NT2/D1 (cell line): ENCODE measurements around the gene PRKX.
"Not testable (repeated sequence)": the region's sequence is repeated elsewhere in the genome, so short reads cannot be mapped to it uniquely, and the experiment has no call there.

Experiments used
- DNase-seq: peaks from one replicate; pipeline ENCODE4 v3.0.0-alpha.2; 2011; ENCODE audit warnings: low read depth, low spot score
- H3K27me3 ChIP-seq: 2 replicates; pipeline ENCODE4 v1.6.0; 2011; ENCODE audit warnings: mild to moderate bottlenecking; ENCODE audit not compliant: insufficient read length, insufficient read depth
- H3K36me3 ChIP-seq: 2 replicates; pipeline ENCODE4 v1.6.1; 2011; ENCODE audit warnings: mild to moderate bottlenecking, low read length, mixed read lengths; ENCODE audit not compliant: insufficient read depth, insufficient read length
- H3K4me1 ChIP-seq: 2 replicates; pipeline ENCODE4 v1.5.1; 2011; ENCODE audit not compliant: insufficient read depth, insufficient read length
- H3K4me3 ChIP-seq: 2 replicates; pipeline ENCODE4 v1.5.1; 2011; ENCODE audit warnings: low read depth; ENCODE audit not compliant: insufficient read length
- H3K9ac ChIP-seq: 2 replicates; pipeline ENCODE4 v1.6.0; 2011; ENCODE audit warnings: low read depth; ENCODE audit not compliant: insufficient read length
- H3K9me3 ChIP-seq: 2 replicates; pipeline ENCODE4 v1.5.1; 2011; ENCODE audit warnings: mild to moderate bottlenecking, low read length; ENCODE audit not compliant: insufficient read depth
- SUZ12 ChIP-seq: IDR thresholded peaks from 2 replicates; pipeline ENCODE4 v1.6.1; 2011; ENCODE audit not compliant: insufficient read length, insufficient read depth; ENCODE audit errors: extremely low read depth
- YY1 ChIP-seq: IDR thresholded peaks from 2 replicates; pipeline ENCODE4 v1.6.1; 2011; ENCODE audit not compliant: insufficient read length, insufficient read depth
- ZNF274 ChIP-seq: IDR thresholded peaks from 2 replicates; pipeline ENCODE4 v1.6.1; 2011; ENCODE audit warnings: mild to moderate bottlenecking, low read depth, low read length

Gene PRKX

DNA sequence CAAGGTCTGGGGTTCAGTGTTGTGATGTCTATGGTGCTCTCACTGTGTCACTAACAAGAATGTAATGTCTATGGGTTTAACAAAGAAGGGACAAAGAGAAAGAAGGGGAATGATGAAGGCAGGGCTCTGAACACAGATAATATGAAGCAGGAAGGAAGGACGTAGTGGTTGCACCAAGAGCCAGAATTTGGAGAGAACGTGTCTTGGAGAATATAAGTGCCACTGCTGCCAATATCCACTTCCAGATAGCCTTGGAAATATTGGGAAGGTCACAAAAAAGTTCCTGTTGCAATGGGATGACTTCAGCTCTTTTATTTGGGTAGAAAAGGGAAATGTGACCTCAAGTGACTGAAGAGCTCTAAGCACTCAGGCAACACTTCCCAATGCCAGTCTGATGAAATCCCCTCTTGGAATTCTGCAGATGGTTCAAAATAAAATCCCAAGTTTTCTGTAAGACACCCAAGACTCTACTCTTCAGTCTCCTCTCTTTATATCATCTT lies 131.8 kb downstream of the PRKX start:
- Histone ChIP-seq H3K36me3 (no peaks in the 10 kb centered on the region), H3K4me1 (no peaks in the 10 kb centered on the region), H3K27me3 (no peaks in the 10 kb centered on the region), H3K9me3 (no peaks in the 10 kb centered on the region), H3K9ac (no peak overlapping the region), H3K4me3 (no peak overlapping the region)
- DNase-seq = no peak
- TF ChIP-seq ZNF274 (no peak), YY1 (no peak), SUZ12 (no peak)

DNA sequence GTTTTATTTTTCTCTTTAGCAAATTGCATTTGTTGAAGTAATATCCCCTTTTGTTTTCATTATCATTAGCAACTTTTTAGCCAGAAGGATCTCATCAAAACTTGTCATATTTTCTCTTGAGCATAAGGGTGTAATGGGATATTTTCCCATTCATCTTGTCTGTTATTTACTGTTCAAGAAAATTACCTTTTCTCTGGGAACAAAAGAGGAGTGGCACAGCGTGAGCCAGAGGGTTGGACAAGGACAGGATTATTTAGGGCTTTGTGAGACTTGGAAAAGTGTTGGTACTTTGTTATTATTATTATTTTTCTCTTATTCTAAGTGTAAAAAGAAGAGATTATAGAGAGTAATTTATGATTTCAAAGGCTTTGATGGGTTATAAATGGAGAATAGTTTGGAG lies 135.9 kb downstream of the PRKX start:
- H3K36me3 ChIP-seq = no peaks in the 10 kb centered on the region
- no peak for DNase-seq
- no peak for TF ChIP-seq ZNF274
- no peak for TF ChIP-seq YY1
- no peak for TF ChIP-seq SUZ12
- no peak overlapping the region for H3K9ac ChIP-seq
- no peak overlapping the region for H3K4me3 ChIP-seq
- no peaks in the 10 kb centered on the region for H3K4me1 ChIP-seq
- no peaks in the 10 kb centered on the region for H3K9me3 ChIP-seq
- H3K27me3 ChIP-seq = no peaks in the 10 kb centered on the region

DNA sequence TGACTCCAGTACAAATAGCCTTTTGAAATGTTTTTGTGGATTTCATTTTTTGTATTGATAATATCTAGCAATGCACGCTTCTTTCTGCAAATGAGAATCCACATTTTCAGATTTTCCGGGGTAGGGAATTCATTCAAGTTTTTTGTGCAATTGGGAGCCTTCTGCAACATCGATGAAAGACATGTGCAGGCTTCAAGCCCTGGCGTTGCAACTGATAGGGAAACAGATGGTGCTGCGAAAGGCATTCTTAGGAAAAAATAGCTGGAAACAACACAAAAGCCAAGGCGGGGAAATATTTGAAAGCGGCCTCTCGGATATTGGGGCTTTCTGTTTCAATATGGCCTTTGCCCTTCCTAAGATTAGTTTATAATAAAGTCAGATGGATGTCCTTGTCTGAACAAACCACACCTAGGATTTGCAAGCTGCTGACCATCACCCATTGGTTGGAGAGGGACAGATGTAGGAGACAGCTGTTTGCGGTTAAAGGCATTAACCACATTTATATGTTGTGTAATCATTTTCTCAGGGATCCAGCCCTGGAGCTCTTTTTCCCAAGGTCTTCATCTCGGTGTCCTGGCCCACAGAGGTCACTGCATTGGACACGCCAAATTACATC lies 136.5 kb downstream of the PRKX start:
- Histone ChIP-seq H3K4me3 (no peak overlapping the region), H3K9ac (no peak overlapping the region), H3K27me3 (no peaks in the 10 kb centered on the region), H3K4me1 (no peaks in the 10 kb centered on the region), H3K9me3 (no peaks in the 10 kb centered on the region), H3K36me3 (no peaks in the 10 kb centered on the region)
- DNase-seq = no peak
- TF ChIP-seq ZNF274 = no peak
- TF ChIP-seq SUZ12 = no peak
- no peak for TF ChIP-seq YY1

DNA sequence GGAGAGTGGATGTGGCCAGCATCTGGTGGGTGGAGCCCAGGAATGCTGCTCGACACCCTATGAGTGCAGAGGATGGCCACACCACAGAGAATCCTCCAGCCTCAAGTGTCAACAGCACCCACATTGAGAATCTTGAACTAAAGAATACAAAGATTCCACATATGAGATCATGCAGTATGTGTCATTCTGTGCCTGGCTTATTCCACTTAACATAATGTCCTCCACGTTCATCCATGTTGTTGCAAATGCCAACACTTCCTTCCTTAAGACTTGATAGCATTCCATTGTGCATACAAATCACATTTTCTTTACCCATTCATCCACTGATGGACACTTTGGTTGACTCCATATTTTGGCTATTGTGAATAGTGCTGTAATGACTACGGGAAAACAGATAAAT lies 145.8 kb downstream of the PRKX start:
- Histone ChIP-seq H3K9me3 (no peaks in the 10 kb centered on the region), H3K27me3 (no peaks in the 10 kb centered on the region), H3K9ac (no peak overlapping the region), H3K4me3 (no peak overlapping the region), H3K36me3 (no peaks in the 10 kb centered on the region), H3K4me1 (no peaks in the 10 kb centered on the region)
- DNase-seq = no peak
- no peak for TF ChIP-seq SUZ12
- TF ChIP-seq YY1 = no peak
- TF ChIP-seq ZNF274 = no peak

DNA sequence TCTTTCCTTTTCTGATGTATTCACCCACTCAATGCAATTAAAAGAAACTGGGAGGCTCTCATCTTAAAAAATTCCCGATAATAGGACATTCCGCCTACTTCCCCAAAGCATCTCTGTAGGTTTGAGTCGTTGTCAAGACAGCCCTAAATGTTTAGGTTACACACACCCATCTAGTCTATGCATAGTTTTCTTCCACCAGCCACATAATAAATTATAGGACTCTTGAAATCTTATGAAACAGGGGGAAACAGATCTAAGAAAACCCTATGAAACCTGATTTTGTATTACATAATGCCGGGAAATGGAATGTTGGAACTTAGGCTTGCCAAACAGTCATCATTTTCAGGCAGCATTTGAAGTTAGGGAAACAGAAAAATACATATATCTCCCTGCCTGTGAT lies 150.0 kb downstream of the PRKX start:
- no peak overlapping the region for H3K4me3 ChIP-seq
- DNase-seq = no peak
- no peaks in the 10 kb centered on the region for H3K36me3 ChIP-seq
- H3K9me3 ChIP-seq = no peaks in the 10 kb centered on the region
- no peaks in the 10 kb centered on the region for H3K27me3 ChIP-seq
- TF ChIP-seq SUZ12 (no peak), YY1 (no peak), ZNF274 (no peak)
- H3K9ac ChIP-seq = no peak overlapping the region
- H3K4me1 ChIP-seq = no peaks in the 10 kb centered on the region

DNA sequence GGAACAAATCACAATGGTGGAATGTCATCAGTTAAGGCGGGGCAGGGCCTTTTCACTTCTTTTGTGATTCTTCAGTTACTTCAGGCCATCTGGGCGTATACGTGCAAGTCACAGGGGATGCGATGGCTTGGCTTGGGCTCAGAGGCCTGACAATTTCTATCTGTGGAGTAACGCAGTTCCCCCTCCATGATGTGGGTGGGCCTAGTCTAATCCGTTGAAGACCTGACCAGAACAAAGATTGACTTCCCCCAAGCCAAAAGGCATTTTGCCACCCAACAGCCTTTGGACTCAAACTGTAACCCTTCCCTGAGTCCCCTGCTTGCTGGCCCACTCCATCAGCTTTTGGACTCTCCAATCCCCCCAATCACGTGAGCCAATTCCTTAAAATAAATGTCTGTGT lies 153.4 kb downstream of the PRKX start:
- H3K9me3 ChIP-seq, H3K4me3 ChIP-seq, H3K4me1 ChIP-seq, H3K9ac ChIP-seq, DNase-seq, H3K27me3 ChIP-seq, H3K36me3 ChIP-seq: not testable (repeated sequence)
